Muscle of leg (tissue), 11 donors: ENCODE measurements around the gene CAPN10. TPM values are rescaled to one million over a fixed set of nuclear protein-coding genes. Genes with fewer than 3 reads are reported as not detected.

ENCODE experiments used
- DNase-seq: peaks from one replicate; pipeline ENCODE4 v3.0.0; 2013
- H3K27ac ChIP-seq: one replicate; pipeline ENCODE4 v1.5.1; 2013; ENCODE audit warnings: mild to moderate bottlenecking, low read length, control low read depth
- H3K27me3 ChIP-seq: one replicate; pipeline ENCODE4 v1.6.1; 2013; ENCODE audit warnings: low read length; ENCODE audit not compliant: control insufficient read depth, insufficient read depth
- H3K36me3 ChIP-seq: one replicate; pipeline ENCODE4 v1.6.1; 2013; ENCODE audit warnings: low read length; ENCODE audit not compliant: control insufficient read depth, insufficient read depth
- H3K4me1 ChIP-seq: one replicate; pipeline ENCODE4 v1.6.1; 2013; ENCODE audit warnings: low read length; ENCODE audit not compliant: control insufficient read depth, insufficient read depth
- H3K4me3 ChIP-seq: one replicate; pipeline ENCODE4 v1.5.1; 2013; ENCODE audit warnings: low read length, control low read depth
- H3K9me3 ChIP-seq: replicated peaks from 2 replicates; pipeline ENCODE4 v1.6.1; 2013; ENCODE audit warnings: low read depth, low read length; ENCODE audit not compliant: control insufficient read depth
- WGBS: methylation state at CpG from one replicate; pipeline ENCODE4 v1.1.5; 2013; ENCODE audit warnings: missing lambda C conversion rate; ENCODE audit not compliant: insufficient coverage; 5-methylcytosine and 5-hydroxymethylcytosine counted together
- polyA plus RNA-seq, 8 donors: library from polyadenylated mRNA; unstranded; fragments of 120-200 nt; gene quantifications; one replicate each; pipeline versions ENCODE4 v1.2.1 to v1.2.3, GENCODE V29; 2013; ENCODE audit warnings: inconsistent platforms in 1 of 8, low replicate concordance in 1 of 8; ENCODE audit not compliant: insufficient read length in 8 of 8, insufficient read depth in 1 of 8
- total RNA-seq: library from RNA; stranded (reverse); fragments of 120-200 nt; gene quantifications from one replicate; pipeline ENCODE4 v1.2.4, GENCODE V29; 2013

CAPN10 gene
- total and polyA plus RNA-seq, 9 donors, result 14.2 to 23.6 (median 17.1) TPM

DNA sequence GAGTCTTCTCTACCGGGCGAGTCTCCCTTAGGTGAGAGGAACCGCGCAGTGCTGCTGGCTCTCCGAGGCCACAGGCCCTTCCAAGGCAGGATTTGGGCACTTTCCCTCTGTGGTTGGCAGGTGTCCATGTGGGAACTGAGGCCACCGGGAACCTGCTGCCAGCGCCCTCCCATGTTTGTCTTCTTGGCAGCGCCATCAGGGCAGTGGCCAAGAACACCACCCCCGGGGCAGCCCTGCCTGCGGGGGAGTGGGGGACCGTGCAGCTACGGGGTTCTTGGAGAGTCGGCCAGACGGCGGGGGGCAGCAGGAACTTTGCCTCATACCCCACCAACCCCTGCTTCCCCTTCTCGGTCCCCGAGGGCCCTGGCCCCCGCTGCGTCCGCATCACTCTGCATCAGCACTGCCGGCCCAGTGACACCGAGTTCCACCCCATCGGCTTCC lies 10.0 kb downstream of the CAPN10 start:
- H3K27ac ChIP-seq, result no peak overlapping the region
- no peaks in the 10 kb centered on the region for H3K9me3 ChIP-seq
- no peak overlapping the region for H3K4me3 ChIP-seq
- H3K36me3 ChIP-seq, result peaks cover 72% of the 10 kb centered on the region
- H3K27me3 ChIP-seq, result no peaks in the 10 kb centered on the region
- no peaks in the 10 kb centered on the region for H3K4me1 ChIP-seq
- 78% methylated on average over 15 of the region's 23 CpGs for WGBS
- DNase-seq, result no peak

DNA sequence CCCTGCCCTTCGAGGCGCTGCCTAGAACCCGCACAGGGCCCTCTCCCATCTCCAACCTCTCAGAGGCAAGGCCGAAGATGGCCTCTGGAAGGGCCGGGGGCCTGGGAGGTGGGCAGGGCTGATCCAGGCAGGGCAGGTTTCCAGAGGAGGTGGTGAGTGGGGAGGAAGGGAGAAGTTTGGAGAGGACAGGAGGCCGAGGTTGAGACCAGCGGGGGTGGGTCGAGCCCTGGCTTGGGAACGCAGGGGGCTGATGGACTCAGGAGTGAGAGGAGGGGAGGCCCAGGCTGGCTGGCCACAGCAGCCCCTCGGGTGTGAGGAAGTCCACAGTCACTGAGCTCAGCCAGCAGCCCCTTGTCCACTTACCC lies 10.5 kb downstream of the CAPN10 start:
- H3K9me3 ChIP-seq, result no peaks in the 10 kb centered on the region
- 82% methylated on average over 6 of the region's 10 CpGs for WGBS
- H3K27ac ChIP-seq, result no peak overlapping the region
- no peaks in the 10 kb centered on the region for H3K4me1 ChIP-seq
- H3K27me3 ChIP-seq, result no peaks in the 10 kb centered on the region
- no peak for DNase-seq
- peaks cover 67% of the 10 kb centered on the region for H3K36me3 ChIP-seq
- H3K4me3 ChIP-seq, result no peak overlapping the region

DNA sequence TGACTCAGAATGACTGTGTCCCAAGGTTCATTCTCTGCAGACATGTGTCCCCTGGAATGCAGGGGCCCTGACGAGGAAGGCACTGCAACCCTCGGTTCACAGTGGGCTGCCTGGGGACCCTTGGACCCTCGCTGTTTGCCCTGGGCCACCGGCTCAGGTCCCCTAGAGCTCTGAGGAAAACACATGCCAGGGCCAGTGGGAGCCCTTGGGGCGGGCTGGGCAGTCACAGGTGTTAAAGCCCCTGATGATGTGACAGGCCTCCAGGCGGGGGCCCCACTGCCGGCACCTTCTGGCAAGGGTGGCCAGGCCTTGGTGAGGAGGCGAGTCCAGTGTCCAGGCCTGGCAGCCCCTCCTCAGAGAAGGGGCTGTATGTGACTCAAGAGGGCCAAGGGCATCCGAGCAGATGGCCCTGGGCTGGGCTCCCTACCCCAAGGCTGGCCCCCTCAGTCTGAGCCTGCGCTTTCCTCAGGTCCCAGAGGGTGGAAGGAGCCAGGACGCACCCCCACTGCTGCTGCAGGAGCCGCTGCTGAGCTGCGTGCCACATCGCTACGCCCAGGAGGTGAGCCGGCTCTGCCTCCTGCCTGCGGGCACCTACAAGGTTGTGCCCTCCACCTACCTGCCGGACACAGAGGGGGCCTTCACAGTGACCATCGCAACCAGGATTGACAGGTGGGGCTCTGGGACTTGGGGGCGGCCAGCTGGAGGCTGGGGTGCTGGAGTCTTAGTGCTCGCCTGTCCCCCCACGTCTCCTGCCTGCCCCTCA lies 11.1 kb downstream of the CAPN10 start:
- Histone ChIP-seq H3K27ac (no peak overlapping the region), H3K27me3 (no peaks in the 10 kb centered on the region), H3K9me3 (no peaks in the 10 kb centered on the region), H3K36me3 (peaks cover 61% of the 10 kb centered on the region), H3K4me3 (no peak overlapping the region), H3K4me1 (no peaks in the 10 kb centered on the region)
- WGBS, result 86% methylated on average over 19 of the region's 22 CpGs
- no peak for DNase-seq

DNA sequence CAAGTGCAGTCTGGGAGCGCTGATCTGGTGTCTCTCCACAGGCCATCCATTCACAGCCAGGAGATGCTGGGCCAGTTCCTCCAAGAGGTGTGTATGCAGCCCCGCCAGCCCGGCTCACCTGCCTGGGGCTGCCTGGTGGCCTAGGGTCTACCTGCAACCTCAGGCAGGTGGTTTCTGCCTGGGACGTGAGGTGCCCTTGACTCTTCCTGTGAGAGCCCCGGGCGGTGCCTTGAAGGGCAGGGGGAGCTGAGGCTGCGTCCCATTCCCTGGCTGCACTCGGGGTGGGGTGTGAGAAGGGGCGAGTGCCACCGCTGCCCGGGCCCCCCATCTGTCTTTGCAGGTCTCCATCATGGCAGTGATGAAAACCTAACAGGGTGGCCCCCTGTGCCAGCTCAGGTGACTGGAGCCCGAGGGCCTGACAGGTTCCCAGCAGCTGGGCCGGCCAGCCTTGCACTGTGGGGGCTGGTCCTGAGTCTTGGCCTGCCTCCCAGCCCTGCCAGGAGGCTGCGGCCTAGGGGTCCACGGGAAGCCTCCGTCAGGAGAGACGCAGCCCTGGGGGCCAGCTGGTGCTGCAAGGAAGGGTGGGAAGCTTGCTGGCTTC lies 11.9 kb downstream of the CAPN10 start:
- no peaks in the 10 kb centered on the region for H3K4me1 ChIP-seq
- no peaks in the 10 kb centered on the region for H3K9me3 ChIP-seq
- H3K27me3 ChIP-seq, result no peaks in the 10 kb centered on the region
- 84% methylated on average over 16 of the region's 17 CpGs for WGBS
- peaks cover 60% of the 10 kb centered on the region for H3K36me3 ChIP-seq
- no peak for DNase-seq
- H3K4me3 ChIP-seq, result no peak overlapping the region
- H3K27ac ChIP-seq, result no peak overlapping the region

DNA sequence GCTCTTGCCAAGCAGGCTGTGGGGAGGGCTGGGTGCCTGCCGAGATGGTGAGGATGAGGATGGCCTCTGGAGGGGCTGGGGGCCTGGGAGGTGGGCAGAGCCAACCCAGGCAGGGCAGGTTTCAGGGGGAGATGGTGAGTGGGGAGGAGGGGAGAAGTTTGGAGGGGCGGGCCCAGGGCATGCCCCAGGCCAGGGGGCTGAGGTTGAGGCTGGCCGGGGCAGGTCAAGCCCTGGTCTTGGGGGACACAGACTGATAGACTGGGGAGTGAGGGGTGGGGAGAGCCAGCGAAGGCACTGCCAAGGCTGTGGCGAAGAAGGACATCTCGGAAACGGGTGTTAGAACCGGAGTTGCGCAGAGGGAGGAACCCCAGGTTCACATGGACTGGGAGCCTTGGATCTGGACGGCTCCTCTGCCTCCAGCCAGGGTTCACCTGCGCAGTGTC lies 12.6 kb downstream of the CAPN10 start:
- peaks cover 1% of the 10 kb centered on the region for H3K4me1 ChIP-seq
- no peak for DNase-seq
- no peak overlapping the region for H3K27ac ChIP-seq
- no peaks in the 10 kb centered on the region for H3K27me3 ChIP-seq
- H3K4me3 ChIP-seq, result no peak overlapping the region
- H3K36me3 ChIP-seq, result peaks cover 56% of the 10 kb centered on the region
- WGBS, result 91% methylated on average over 8 of the region's 11 CpGs
- no peaks in the 10 kb centered on the region for H3K9me3 ChIP-seq

DNA sequence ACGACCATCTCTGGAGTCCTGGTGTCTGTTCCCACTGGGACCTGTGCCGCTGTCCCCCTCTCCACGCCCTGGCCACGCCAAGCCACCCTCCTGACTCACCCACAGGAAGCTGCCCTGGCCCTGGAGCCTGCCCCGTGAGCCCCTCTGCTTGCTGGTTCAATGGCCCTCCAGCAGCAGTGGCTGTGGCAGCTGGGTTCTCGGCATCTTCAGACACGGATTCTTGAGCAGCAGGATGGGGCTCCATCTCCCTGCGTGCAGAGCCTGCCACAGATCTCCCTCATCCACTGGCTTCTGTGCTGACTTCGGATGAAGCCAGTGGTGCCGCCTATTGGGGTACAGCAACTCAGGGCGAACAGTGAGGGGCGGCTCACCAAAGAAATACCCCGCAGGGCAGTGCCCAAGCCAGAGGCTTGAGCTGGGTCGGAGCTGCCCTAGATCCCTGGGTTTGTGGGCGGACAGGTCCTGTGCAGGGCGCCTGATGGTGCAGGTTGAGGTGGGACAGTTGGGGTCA lies 14.0 kb downstream of the CAPN10 start:
- Histone ChIP-seq H3K9me3 (no peaks in the 10 kb centered on the region), H3K4me1 (peaks cover 8% of the 10 kb centered on the region), H3K27me3 (no peaks in the 10 kb centered on the region), H3K27ac (no peak overlapping the region), H3K4me3 (no peak overlapping the region), H3K36me3 (peaks cover 49% of the 10 kb centered on the region)
- WGBS, result 91% methylated on average over 15 of the region's 16 CpGs
- DNase-seq, result no peak

DNA sequence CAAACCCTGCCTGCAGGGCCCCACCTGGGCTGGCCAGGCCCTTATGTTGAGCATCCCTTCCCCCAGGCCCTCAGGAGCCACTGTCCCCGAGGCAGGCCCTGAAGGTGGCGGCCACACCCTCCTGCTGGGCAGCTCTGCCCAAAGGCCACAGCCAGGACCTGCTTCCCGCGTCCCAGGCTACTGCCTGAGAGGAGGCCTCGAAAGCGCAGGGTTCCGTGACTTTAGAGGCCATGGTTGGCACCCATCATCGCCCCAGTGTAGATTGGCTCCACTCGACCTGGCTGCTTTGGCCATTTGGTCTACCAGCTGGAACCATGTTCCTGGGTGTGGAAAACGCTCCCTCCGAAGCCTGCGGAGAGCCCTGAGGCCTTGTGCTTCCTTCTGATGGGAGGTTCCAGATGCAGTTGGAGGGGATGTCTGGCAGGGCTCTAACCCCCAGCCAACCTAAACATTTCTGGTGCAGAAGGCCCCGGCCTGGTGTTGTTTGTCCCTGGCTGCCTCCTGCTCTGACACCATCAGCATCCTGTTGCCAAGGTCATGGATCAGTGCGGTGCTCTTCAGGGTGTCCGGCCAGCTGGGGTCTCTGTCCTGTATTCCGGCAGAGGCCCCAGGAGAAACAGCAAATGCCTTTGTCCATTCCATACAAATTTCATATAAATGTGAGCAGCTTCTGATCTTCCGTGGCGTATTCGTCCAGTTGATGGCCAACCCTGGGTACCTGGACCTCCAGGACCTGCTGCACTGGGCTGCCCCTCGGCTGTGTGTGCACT lies 14.7 kb downstream of the CAPN10 start:
- H3K36me3 ChIP-seq, result peaks cover 43% of the 10 kb centered on the region
- H3K27ac ChIP-seq, result no peak overlapping the region
- DNase-seq, result no peak
- H3K27me3 ChIP-seq, result no peaks in the 10 kb centered on the region
- WGBS, result 79% methylated on average over 19 of the region's 20 CpGs
- no peak overlapping the region for H3K4me3 ChIP-seq
- no peaks in the 10 kb centered on the region for H3K9me3 ChIP-seq
- peaks cover 8% of the 10 kb centered on the region for H3K4me1 ChIP-seq

DNA sequence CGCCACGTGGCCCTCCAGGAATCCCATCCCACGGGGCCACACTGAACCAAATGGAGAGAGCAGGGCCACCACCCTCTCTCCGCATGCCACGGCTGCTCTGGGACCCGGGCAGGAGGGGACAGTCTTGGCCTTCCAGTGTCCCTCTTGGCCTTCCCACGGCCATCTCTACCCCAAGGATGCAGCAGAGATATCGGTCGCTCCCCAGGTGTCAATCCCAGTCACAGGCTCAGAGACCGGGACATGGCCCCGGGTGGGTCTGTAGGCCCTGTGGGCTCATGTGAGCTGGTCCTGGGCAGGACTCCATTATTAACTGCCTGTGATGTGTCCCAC lies 15.3 kb downstream of the CAPN10 start:
- Histone ChIP-seq H3K27ac (no peak overlapping the region), H3K9me3 (no peaks in the 10 kb centered on the region), H3K36me3 (peaks cover 38% of the 10 kb centered on the region), H3K27me3 (no peaks in the 10 kb centered on the region), H3K4me1 (peaks cover 8% of the 10 kb centered on the region), H3K4me3 (no peak overlapping the region)
- WGBS, result 90% methylated on average over 11 of the region's 11 CpGs
- no peak for DNase-seq

DNA sequence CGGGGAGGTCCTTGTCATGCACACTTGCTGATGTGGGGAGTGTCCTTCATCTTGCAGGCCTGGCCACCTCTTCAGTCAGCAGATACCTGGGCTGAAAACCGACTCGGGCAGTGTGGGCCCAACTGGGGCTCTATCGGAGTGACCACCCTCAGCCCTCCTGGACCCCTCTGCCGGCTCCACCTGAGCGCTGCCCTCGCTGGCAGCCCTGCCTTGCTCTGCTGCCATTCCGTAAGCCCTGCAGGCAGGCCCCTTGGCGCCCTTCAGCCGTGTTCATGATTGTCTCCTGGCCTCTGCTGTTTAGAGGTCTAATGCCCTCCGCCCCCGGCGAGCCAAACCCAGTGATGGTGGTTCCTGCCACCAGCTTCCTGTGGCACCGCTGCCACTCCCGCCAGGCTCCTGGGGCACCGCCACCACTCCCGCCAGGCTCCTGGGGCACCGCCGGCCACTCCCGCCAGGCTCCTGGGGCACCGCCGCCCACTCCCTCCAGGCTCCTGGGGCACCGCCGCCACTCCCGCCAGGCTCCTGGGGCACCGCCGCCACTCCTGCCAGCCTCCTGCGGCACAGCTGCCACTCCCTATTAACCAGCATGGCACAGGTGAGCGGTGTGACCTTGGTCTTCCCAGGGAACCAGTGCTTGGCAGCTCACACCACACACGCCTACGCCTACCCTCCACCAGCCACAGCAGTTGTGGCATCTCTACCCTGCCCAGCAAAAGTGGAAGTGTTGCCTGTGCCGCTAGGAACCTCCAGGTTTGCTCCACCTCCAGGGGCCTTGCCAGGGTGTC lies 15.9 kb downstream of the CAPN10 start:
- peaks cover 33% of the 10 kb centered on the region for H3K36me3 ChIP-seq
- no peak for DNase-seq
- peaks cover 8% of the 10 kb centered on the region for H3K4me1 ChIP-seq
- no peak overlapping the region for H3K4me3 ChIP-seq
- no peak overlapping the region for H3K27ac ChIP-seq
- no peaks in the 10 kb centered on the region for H3K9me3 ChIP-seq
- WGBS, result 92% methylated on average over 32 of the region's 32 CpGs
- no peaks in the 10 kb centered on the region for H3K27me3 ChIP-seq
